CD4-positive, alpha-beta T cell treated with Interleukin-17A for 4 hours (primary cell): ENCODE data around the gene TMEM164.

Experiments
- DNase-seq: peaks from one replicate; pipeline ENCODE4 v3.0.0-alpha.2; 2020; ENCODE audit warnings: mixed read lengths

The TMEM164 gene

DNA sequence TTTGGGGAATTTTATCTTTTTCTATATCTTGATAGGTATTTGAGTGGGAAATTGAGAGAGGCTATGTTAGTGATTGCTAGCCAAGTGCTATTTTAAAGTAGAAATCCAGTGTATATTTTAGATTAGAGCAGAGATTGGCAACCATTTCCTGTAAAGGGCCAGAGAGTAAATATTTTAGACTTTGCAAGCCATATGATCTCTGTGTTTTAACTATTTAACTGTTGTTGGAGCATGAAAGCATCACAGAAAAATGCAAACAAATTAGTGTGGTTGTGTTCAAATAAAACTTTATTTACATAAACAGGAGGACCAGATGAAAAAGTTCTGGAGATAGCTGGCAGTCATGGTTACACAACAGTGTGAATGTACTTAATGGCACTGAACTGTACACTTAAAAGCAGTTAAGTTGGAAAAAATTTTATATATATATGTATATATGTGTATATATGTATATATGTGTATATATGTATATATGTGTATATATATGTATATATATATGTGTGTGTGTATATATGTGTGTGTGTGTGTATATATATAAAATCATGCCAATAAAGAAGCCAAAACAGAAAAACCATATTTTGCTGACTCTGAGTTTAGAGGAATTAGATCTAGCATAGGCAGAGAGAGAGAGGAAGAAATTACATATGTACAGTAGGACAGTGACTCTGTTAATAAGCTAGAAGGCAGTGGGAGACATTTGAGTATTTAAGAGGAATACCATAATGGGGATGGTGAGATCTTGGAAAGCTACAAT lies 83.4 kb downstream of the TMEM164 start:
- no peak for DNase-seq

GRCh38 chrX:110086916-110087484 lies 84.1 kb downstream of the TMEM164 start:
- DNase-seq = no peak

GRCh38 chrX:110087485-110088356 lies 84.8 kb downstream of the TMEM164 start:
- no peak for DNase-seq

GRCh38 chrX:110089656-110090403 lies 86.9 kb downstream of the TMEM164 start:
- DNase-seq = no peak

- DNase-seq = no peak
Measured at GRCh38 chrX:110097920-110098319, 95.0 kb downstream of the TMEM164 start.

- no peak for DNase-seq
Measured at GRCh38 chrX:110103344-110103743, 100.4 kb downstream of the TMEM164 start.

GRCh38 chrX:110104078-110104477 lies 101.2 kb downstream of the TMEM164 start:
- DNase-seq = no peak

DNA sequence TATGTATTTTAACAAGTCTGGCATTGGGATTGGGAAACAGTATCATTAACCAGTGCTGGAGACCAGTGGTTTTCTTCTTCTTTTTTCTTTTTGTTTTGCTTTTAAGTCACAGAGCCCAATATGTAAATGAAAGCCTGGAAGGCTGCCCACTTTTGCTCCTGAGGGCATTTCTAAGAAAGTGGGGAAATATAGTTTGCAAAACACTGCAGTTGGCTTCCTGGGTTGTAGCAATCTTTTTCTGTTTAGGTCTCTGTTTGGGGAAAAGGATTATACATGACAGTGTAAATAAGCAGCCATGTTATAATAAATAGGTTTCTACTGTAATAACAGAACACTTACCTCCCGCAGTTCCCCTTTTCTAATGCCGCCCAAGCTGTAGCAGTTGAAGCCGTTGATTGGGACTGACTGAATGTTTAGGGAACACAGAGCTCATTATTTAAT lies 105.5 kb downstream of the TMEM164 start:
- no peak for DNase-seq

DNA sequence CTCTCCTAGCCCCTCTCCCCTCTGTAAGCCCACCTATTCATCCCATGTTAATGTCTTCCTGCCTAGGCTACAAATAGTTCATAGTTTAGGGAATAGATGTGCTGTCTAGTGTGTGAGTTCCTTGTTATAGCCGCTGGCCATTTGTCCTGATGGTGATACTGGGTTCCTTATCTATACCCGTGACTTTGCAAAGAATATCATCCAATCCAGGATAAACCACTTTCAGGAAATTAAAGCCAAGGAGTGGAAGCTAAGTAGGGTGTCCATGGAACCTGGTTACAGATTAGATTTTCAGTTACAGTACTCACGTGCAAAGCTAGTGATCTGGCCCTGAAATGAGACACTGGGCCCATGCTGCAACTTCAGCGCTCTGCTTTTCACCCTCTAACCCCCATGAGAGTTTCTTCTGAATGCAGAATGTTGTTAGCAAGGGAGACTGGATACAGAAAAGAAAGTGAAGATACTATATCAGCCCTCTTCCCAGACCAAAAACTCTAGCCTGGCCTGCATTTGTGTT lies 111.4 kb downstream of the TMEM164 start:
- no peak for DNase-seq

- DNase-seq = no peak
Measured at GRCh38 chrX:110116066-110116980, 113.4 kb downstream of the TMEM164 start.

- DNase-seq = no peak
Measured at GRCh38 chrX:110118530-110118929, 115.6 kb downstream of the TMEM164 start.

- DNase-seq = no peak
Measured at GRCh38 chrX:110119480-110119879, 116.6 kb downstream of the TMEM164 start.

DNA sequence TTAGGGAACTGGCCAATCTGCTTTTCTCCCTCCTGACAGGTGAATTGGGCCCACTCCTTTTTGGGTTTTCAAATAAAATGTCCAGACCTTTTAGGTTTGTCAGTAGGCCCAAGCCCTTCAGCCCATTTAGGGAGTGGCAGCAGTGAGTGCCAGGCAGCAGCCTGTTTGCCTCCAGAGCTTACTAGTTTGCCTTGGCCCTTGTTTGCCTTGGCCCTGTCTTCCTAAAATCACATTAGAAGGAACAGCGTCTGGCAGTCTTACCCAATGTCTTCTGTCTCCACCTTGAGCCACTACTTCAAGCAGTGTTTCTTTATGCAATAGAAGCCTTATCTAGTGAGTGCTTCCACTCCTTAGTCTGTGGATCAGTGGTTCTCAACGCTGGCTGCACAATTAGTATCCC lies 117.1 kb downstream of the TMEM164 start:
- DNase-seq = no peak

DNA sequence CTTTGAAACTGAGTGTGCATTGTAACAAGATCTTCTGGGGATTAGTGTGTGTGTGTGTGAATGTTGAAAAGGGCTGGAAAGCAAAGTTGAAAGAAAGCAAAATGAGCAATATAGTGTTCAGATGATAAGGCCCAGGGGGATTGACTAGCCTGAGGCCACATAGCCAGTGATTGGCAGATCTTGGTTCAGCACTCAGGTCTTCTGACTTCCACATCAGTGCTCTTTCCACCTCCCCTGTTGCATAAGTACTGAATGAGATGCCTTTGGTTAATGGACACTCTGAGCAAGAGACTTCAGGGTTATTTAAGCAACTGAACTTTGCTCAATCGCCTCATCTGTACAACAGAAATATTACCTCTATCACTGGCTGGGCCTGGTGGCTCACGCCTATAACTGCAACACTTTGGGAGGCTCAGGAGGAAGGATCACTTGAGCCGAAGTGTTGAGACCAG lies 120.4 kb downstream of the TMEM164 start:
- DNase-seq = no peak

GRCh38 chrX:110125446-110126162 lies 122.7 kb downstream of the TMEM164 start:
- no peak for DNase-seq

- no peak for DNase-seq
Measured at GRCh38 chrX:110131031-110131430, 128.1 kb downstream of the TMEM164 start.

- DNase-seq = no peak
Measured at GRCh38 chrX:110132450-110133114, 129.7 kb downstream of the TMEM164 start.

GRCh38 chrX:110133735-110134370 lies 130.9 kb downstream of the TMEM164 start:
- no peak for DNase-seq

- DNase-seq = no peak
Measured at GRCh38 chrX:110135618-110136017, 132.7 kb downstream of the TMEM164 start.

GRCh38 chrX:110136136-110136535 lies 133.2 kb downstream of the TMEM164 start:
- no peak for DNase-seq
